ENCODE measurements around the gene SLK.

The SLK gene

DNA sequence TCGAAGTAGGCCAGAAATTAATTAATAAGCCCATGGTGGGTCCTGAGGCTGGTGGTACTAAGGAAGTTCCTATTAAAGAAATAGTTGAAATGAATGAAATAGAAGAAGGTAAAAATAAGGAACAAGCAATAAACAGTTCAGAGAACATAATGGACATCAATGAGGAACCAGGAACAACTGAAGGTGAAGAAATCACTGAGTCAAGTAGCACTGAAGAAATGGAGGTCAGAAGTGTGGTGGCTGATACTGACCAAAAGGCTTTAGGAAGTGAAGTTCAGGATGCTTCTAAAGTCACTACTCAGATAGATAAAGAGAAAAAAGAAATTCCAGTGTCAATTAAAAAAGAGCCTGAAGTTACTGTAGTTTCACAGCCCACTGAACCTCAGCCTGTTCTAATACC lies 36.0 kb downstream of the SLK start:
- H2AFZ ChIP-seq = no peak overlapping the region
- no peaks in the 10 kb centered on the region for H3K9me3 ChIP-seq (ENCODE audit: control insufficient read depth, low read length)
- H3K4me1 ChIP-seq = no peaks in the 10 kb centered on the region
- no peaks in the 10 kb centered on the region for H3K27me3 ChIP-seq (ENCODE audit: control insufficient read depth, insufficient read depth, low read length)
- H3K4me2 ChIP-seq (ENCODE audit: low read length) = no peak overlapping the region
- no peaks in the 10 kb centered on the region for H3K36me3 ChIP-seq (ENCODE audit: control insufficient read depth, insufficient read depth, low read length)
- TF ChIP-seq, protein P1, sequence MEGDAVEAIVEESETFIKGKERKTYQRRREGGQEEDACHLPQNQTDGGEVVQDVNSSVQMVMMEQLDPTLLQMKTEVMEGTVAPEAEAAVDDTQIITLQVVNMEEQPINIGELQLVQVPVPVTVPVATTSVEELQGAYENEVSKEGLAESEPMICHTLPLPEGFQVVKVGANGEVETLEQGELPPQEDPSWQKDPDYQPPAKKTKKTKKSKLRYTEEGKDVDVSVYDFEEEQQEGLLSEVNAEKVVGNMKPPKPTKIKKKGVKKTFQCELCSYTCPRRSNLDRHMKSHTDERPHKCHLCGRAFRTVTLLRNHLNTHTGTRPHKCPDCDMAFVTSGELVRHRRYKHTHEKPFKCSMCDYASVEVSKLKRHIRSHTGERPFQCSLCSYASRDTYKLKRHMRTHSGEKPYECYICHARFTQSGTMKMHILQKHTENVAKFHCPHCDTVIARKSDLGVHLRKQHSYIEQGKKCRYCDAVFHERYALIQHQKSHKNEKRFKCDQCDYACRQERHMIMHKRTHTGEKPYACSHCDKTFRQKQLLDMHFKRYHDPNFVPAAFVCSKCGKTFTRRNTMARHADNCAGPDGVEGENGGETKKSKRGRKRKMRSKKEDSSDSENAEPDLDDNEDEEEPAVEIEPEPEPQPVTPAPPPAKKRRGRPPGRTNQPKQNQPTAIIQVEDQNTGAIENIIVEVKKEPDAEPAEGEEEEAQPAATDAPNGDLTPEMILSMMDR (IDR thresholded peaks at IDR 0.05) = no peak
- H3K27ac ChIP-seq = no peak overlapping the region
- H3K9ac ChIP-seq = no peak overlapping the region
- H3K4me3 ChIP-seq (ENCODE audit: low read depth, low read length) = no peak overlapping the region
- H3K79me2 ChIP-seq = no peaks in the 10 kb centered on the region

DNA sequence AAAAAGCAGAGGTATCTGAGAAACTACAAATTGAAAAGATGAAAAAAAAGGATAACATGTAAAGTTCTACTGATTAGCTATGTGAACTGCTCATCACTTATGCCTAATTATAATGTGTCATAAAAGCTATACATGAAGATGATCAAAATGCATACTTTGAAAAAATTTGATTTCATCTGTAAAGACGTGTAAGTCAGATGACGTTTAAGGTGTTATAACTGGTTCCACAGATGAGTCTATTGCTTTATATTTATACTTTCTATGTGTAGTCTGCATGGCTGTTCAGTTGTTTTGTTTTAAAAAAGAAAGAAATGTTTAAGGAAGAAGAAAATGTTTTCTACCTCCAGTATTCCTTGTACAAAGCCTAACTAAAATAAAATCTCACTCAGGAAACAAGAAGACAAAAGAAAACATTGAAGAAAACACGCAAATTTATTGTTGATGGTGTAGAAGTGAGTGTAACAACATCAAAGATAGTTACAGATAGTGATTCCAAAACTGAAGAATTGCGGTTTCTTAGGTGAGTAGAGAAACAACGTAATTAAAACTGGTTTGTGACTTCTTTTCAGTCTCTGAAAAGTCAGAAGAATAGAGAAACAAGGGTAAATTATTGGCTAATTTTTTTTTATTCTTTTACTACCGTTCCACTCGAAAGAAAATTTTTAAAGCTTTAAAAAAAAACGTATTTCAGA lies 38.4 kb downstream of the SLK start:
- no peaks in the 10 kb centered on the region for H3K36me3 ChIP-seq (ENCODE audit: control insufficient read depth, insufficient read depth, low read length)
- H3K79me2 ChIP-seq = no peaks in the 10 kb centered on the region
- TF ChIP-seq, protein P1 (IDR thresholded peaks at IDR 0.05) = no peak

DNA sequence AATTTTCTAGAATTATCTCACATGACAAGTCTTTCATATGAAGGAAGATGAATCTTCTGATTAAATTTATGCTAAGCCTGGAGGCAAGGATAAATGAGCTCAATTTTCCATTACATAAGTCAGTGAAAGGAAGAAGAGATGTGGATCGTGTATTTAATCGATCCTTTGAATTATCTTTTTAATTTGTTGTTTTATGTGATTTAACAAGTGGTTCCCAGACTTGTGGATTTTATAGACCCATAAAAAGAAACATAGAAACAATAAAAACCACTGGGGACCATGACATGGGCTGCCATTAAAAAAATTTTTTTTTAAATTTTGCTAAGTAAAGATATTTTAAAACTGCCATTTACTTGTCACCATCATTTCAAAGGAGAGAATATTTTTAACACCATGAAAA lies 45.0 kb downstream of the SLK start:
- Histone ChIP-seq H3K9ac (no peak overlapping the region), H3K79me2 (no peaks in the 10 kb centered on the region), H2AFZ (no peak overlapping the region), H3K4me1 (no peaks in the 10 kb centered on the region), H3K27ac (no peak overlapping the region), H3K27me3 (ENCODE audit: control insufficient read depth, insufficient read depth, low read length) (no peaks in the 10 kb centered on the region), H3K9me3 (ENCODE audit: control insufficient read depth, low read length) (no peaks in the 10 kb centered on the region), H3K4me3 (ENCODE audit: low read depth, low read length) (no peak overlapping the region), H3K36me3 (ENCODE audit: control insufficient read depth, insufficient read depth, low read length) (no peaks in the 10 kb centered on the region), H3K4me2 (ENCODE audit: low read length) (no peak overlapping the region)
- TF ChIP-seq, protein P1 (IDR thresholded peaks at IDR 0.05) = no peak

More for the DNA sequence above, 38.4 kb downstream of the SLK start:
- Histone ChIP-seq H3K4me1 (no peaks in the 10 kb centered on the region), H3K27ac (no peak overlapping the region), H2AFZ (no peak overlapping the region), H3K4me2 (ENCODE audit: low read length) (no peak overlapping the region), H3K27me3 (ENCODE audit: control insufficient read depth, insufficient read depth, low read length) (no peaks in the 10 kb centered on the region), H3K9me3 (ENCODE audit: control insufficient read depth, low read length) (no peaks in the 10 kb centered on the region), H3K9ac (no peak overlapping the region), H3K4me3 (ENCODE audit: low read depth, low read length) (no peak overlapping the region)

DNA sequence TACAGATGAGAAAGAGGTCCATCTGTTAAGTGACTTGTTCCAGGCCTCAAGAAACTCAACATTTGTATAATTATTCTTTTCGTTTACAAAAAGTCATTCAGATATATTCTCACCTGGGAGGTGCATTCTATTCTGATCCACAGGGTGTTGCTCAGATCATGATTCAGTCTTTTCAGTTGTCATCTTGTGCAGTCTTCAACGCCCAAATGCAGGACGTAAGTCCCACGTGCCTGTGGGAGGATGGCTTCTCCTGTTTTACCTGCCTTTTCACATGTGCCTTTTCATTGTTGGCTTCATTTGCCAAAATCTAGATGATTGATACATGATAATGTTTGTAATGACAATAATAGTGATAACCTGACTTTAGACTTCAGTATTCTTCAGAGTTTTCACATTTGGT lies 46.5 kb downstream of the SLK start:
- Histone ChIP-seq H3K4me2 (ENCODE audit: low read length) (no peak overlapping the region), H3K79me2 (no peaks in the 10 kb centered on the region), H2AFZ (no peak overlapping the region), H3K36me3 (ENCODE audit: control insufficient read depth, insufficient read depth, low read length) (no peaks in the 10 kb centered on the region), H3K4me3 (ENCODE audit: low read depth, low read length) (no peak overlapping the region), H3K27me3 (ENCODE audit: control insufficient read depth, insufficient read depth, low read length) (no peaks in the 10 kb centered on the region), H3K9me3 (ENCODE audit: control insufficient read depth, low read length) (no peaks in the 10 kb centered on the region), H3K9ac (no peak overlapping the region), H3K27ac (no peak overlapping the region), H3K4me1 (no peaks in the 10 kb centered on the region)
- TF ChIP-seq, protein P1 (IDR thresholded peaks at IDR 0.05) = no peak

DNA sequence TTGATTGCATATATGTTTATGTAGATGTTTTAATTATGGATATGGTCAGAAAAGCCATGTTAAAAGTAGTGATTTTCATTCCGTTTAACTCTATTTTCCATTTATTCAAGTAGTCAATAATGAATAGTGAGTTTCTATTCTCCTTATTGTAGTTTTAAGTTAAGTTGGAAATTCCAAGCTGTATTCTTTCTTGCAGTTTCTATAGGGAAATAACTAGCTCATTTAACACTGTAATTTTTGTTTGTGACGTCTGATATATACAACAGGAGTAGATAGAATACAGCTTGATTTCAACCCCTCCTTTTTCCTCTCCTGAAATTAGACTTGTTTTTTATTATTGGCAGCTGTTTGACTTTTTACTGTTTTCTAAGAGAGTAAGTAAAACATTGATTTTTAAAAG lies 47.2 kb downstream of the SLK start:
- no peaks in the 10 kb centered on the region for H3K9me3 ChIP-seq (ENCODE audit: control insufficient read depth, low read length)
- H3K4me2 ChIP-seq (ENCODE audit: low read length) = no peak overlapping the region
- H3K27ac ChIP-seq = no peak overlapping the region
- H2AFZ ChIP-seq = no peak overlapping the region
- no peaks in the 10 kb centered on the region for H3K79me2 ChIP-seq
- no peak overlapping the region for H3K4me3 ChIP-seq (ENCODE audit: low read depth, low read length)
- TF ChIP-seq, protein P1 (IDR thresholded peaks at IDR 0.05) = no peak
- no peaks in the 10 kb centered on the region for H3K27me3 ChIP-seq (ENCODE audit: control insufficient read depth, insufficient read depth, low read length)
- H3K9ac ChIP-seq = no peak overlapping the region
- H3K36me3 ChIP-seq (ENCODE audit: control insufficient read depth, insufficient read depth, low read length) = no peaks in the 10 kb centered on the region
- H3K4me1 ChIP-seq = no peaks in the 10 kb centered on the region

All from parathyroid adenoma (tissue), 2 donors.